Measurements from ENCODE around the gene DENND6B.

GRCh38 chr22:50285568-50286229 lies 41.1 kb downstream of the DENND6B start:
- TF ChIP-seq, protein P1, sequence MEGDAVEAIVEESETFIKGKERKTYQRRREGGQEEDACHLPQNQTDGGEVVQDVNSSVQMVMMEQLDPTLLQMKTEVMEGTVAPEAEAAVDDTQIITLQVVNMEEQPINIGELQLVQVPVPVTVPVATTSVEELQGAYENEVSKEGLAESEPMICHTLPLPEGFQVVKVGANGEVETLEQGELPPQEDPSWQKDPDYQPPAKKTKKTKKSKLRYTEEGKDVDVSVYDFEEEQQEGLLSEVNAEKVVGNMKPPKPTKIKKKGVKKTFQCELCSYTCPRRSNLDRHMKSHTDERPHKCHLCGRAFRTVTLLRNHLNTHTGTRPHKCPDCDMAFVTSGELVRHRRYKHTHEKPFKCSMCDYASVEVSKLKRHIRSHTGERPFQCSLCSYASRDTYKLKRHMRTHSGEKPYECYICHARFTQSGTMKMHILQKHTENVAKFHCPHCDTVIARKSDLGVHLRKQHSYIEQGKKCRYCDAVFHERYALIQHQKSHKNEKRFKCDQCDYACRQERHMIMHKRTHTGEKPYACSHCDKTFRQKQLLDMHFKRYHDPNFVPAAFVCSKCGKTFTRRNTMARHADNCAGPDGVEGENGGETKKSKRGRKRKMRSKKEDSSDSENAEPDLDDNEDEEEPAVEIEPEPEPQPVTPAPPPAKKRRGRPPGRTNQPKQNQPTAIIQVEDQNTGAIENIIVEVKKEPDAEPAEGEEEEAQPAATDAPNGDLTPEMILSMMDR (IDR thresholded peaks at IDR 0.05), result no peak
- TF ChIP-seq POLR2A (IDR thresholded peaks at IDR 0.05), result no peak
